Measurements from ENCODE around the gene SMG5. TPM values are rescaled to one million over a fixed set of nuclear protein-coding genes. Genes with fewer than 3 reads are reported as not detected.

SMG5 gene
- total RNA-seq, 1 donor from 2014 or later, result 45.9 TPM

DNA sequence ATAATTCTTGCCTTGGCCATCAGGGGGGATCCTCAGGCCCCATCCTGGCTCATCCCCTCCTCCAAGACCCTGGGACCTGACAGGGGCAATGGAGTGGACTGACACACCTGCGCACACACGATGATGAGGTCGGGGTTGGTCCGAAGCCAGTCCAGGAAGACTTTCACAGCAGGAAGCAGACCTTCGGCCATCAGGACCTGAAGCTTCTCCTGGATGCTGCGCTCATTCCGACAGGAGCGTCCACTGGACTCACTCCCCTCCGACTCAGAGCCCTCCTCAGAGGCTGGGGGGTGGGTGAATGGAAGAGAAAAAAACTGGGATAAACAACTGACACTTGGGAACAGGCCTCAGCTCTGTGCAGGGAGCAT, 19.4 kb downstream of the SMG5 start:
- H3F3A ChIP-seq (ENCODE audit: low read depth), result no peaks in the 10 kb centered on the region
- no peaks in the 10 kb centered on the region for H3K27me3 ChIP-seq
- Mint-ChIP-seq H3K27ac (no peak overlapping the region), H3K9me3 (no peaks in the 10 kb centered on the region), H3K4me1 (no peaks in the 10 kb centered on the region), H3K36me3 (peaks cover 56% of the 10 kb centered on the region), H3K4me3 (no peak overlapping the region), H3K27me3 (ENCODE audit: insufficient read depth, low read depth) (peaks cover 2% of the 10 kb centered on the region)
- no peaks in the 10 kb centered on the region for H3K4me1 ChIP-seq
- H3K9ac ChIP-seq, result no peak overlapping the region
- no peak for DNase-seq (ENCODE audit: low spot score)
- no peaks in the 10 kb centered on the region for H3K9me3 ChIP-seq (ENCODE audit: low read depth)
- H2AFZ ChIP-seq (replicated peaks), result no peak overlapping the region
- H3K36me3 ChIP-seq, result peaks cover 5% of the 10 kb centered on the region
- no peak for TF ChIP-seq EZH2 (IDR thresholded peaks at IDR 0.05)
- TF ChIP-seq, protein P1, sequence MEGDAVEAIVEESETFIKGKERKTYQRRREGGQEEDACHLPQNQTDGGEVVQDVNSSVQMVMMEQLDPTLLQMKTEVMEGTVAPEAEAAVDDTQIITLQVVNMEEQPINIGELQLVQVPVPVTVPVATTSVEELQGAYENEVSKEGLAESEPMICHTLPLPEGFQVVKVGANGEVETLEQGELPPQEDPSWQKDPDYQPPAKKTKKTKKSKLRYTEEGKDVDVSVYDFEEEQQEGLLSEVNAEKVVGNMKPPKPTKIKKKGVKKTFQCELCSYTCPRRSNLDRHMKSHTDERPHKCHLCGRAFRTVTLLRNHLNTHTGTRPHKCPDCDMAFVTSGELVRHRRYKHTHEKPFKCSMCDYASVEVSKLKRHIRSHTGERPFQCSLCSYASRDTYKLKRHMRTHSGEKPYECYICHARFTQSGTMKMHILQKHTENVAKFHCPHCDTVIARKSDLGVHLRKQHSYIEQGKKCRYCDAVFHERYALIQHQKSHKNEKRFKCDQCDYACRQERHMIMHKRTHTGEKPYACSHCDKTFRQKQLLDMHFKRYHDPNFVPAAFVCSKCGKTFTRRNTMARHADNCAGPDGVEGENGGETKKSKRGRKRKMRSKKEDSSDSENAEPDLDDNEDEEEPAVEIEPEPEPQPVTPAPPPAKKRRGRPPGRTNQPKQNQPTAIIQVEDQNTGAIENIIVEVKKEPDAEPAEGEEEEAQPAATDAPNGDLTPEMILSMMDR (IDR thresholded peaks at IDR 0.05), result no peak
- no peak for TF ChIP-seq EZH2phosphoT487 (IDR thresholded peaks at IDR 0.05)
- no peaks in the 10 kb centered on the region for H4K20me1 ChIP-seq (ENCODE audit: low read depth)
- no peak overlapping the region for H3K4me3 ChIP-seq
- H3K4me2 ChIP-seq, result no peak overlapping the region
- no peaks in the 10 kb centered on the region for H3K79me2 ChIP-seq (ENCODE audit: low read depth)
- H3K27ac ChIP-seq, result no peak overlapping the region

DNA sequence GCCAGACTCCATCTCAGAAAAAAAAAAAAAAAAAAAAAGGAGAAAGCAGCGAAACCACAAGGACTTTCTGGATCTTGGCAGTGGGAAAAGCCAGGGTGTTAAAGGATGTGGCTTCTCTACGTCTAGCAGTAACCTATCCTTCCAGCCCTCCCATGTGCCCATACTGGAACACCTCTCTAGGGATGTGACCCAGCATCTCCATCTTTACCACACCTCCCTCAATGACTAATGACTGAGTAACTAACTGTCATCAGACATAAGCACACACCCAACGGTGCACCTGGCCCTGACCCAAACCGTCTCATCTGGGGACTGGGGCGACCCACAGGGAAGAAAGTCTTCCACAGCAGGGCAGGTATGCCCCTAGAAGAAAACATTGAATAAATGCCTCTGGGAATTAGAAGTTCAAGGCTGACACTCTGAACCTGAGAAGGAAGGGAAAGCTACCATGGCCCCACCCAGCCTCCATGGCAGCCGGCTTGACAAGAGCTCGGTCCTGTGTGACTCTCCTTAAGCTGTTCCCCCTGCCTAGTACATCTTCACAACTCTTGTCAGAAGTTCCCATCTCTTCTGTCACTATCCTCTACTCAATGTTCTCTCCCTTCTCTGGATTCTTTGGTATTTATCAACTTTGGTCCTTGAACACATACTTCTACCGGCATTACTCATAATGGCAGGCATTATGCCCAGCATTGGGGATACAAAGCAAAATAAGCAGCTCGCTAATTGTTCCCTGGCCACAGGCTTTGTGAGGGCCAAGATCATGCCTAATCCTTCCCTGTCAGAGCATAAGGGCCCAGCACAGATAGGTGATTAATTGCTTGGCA, 20.0 kb downstream of the SMG5 start:
- Histone ChIP-seq H3K9me3 (ENCODE audit: low read depth) (no peaks in the 10 kb centered on the region), H3F3A (ENCODE audit: low read depth) (no peaks in the 10 kb centered on the region), H3K4me2 (no peak overlapping the region), H3K4me1 (no peaks in the 10 kb centered on the region), H3K9ac (no peak overlapping the region), H3K4me3 (no peak overlapping the region), H4K20me1 (ENCODE audit: low read depth) (no peaks in the 10 kb centered on the region), H2AFZ (replicated peaks) (no peak overlapping the region), H3K36me3 (peaks cover 5% of the 10 kb centered on the region), H3K27ac (no peak overlapping the region), H3K27me3 (no peaks in the 10 kb centered on the region), H3K79me2 (ENCODE audit: low read depth) (no peaks in the 10 kb centered on the region)
- peaks cover 51% of the 10 kb centered on the region for H3K36me3 Mint-ChIP-seq
- peaks cover 2% of the 10 kb centered on the region for H3K27me3 Mint-ChIP-seq (ENCODE audit: insufficient read depth, low read depth)
- no peak overlapping the region for H3K4me3 Mint-ChIP-seq
- TF ChIP-seq, protein P1 (IDR thresholded peaks at IDR 0.05), result no peak
- TF ChIP-seq EZH2phosphoT487 (IDR thresholded peaks at IDR 0.05) (no peak), EZH2 (IDR thresholded peaks at IDR 0.05) (no peak)
- no peaks in the 10 kb centered on the region for H3K9me3 Mint-ChIP-seq
- no peaks in the 10 kb centered on the region for H3K4me1 Mint-ChIP-seq
- no peak overlapping the region for H3K27ac Mint-ChIP-seq
- DNase-seq (ENCODE audit: low spot score), result no peak

DNA sequence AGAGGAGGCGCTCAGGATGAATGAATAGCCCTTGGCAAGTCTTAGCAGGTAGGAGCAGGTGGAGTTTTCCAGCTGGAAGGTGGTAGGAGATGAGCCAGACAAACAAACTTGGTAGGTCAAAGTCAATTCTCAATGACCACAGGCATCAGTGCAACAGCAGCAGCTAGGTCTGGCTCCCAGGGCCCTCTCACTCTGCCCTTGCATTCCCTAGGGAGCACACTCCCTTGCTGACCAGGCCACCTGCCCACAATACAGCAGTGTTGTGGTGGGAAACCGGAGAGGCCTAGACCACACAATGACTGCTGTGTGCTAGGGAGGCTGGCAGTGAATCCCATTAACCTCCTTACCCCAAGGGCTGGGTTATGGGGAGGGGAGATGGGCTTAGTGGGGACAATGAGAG, 21.7 kb downstream of the SMG5 start:
- no peak overlapping the region for H3K27ac ChIP-seq
- no peaks in the 10 kb centered on the region for H3K9me3 ChIP-seq (ENCODE audit: low read depth)
- H2AFZ ChIP-seq (replicated peaks), result no peak overlapping the region
- no peaks in the 10 kb centered on the region for H3K4me1 ChIP-seq
- no peaks in the 10 kb centered on the region for H3K9me3 Mint-ChIP-seq
- no peak overlapping the region for H3K9ac ChIP-seq
- no peaks in the 10 kb centered on the region for H3K79me2 ChIP-seq (ENCODE audit: low read depth)
- H3F3A ChIP-seq (ENCODE audit: low read depth), result no peaks in the 10 kb centered on the region
- TF ChIP-seq EZH2 (IDR thresholded peaks at IDR 0.05) (no peak), EZH2phosphoT487 (IDR thresholded peaks at IDR 0.05) (no peak)
- TF ChIP-seq, protein P1 (IDR thresholded peaks at IDR 0.05), result no peak
- no peaks in the 10 kb centered on the region for H3K27me3 Mint-ChIP-seq (ENCODE audit: insufficient read depth, low read depth)
- H3K4me1 Mint-ChIP-seq, result no peaks in the 10 kb centered on the region
- H4K20me1 ChIP-seq (ENCODE audit: low read depth), result no peaks in the 10 kb centered on the region
- no peak overlapping the region for H3K4me2 ChIP-seq
- peaks cover 5% of the 10 kb centered on the region for H3K36me3 ChIP-seq
- H3K36me3 Mint-ChIP-seq, result peaks cover 43% of the 10 kb centered on the region
- H3K27me3 ChIP-seq, result no peaks in the 10 kb centered on the region
- DNase-seq (ENCODE audit: low spot score), result no peak
- H3K4me3 ChIP-seq, result no peak overlapping the region
- peak overlapping the region; percentile 30 for H3K27ac Mint-ChIP-seq
- H3K4me3 Mint-ChIP-seq, result no peak overlapping the region

Data from neural progenitor cell (in vitro differentiated cells).